Measurements from ENCODE around the gene ADCY6.

The ADCY6 gene

GRCh38 chr12:48782457-48783395, 6.2 kb downstream of the ADCY6 start:
- DNase-seq = no peak

GRCh38 chr12:48781750-48782456, 7.0 kb downstream of the ADCY6 start:
- no peak for DNase-seq

GRCh38 chr12:48780381-48781025, 8.4 kb downstream of the ADCY6 start:
- no peak for DNase-seq

GRCh38 chr12:48779869-48780268, 9.0 kb downstream of the ADCY6 start:
- no peak for DNase-seq

GRCh38 chr12:48777501-48778400, 11.1 kb downstream of the ADCY6 start:
- no peak for DNase-seq

GRCh38 chr12:48776956-48777355, 11.9 kb downstream of the ADCY6 start:
- DNase-seq = no peak

GRCh38 chr12:48775991-48776649, 12.8 kb downstream of the ADCY6 start:
- DNase-seq = no peak

GRCh38 chr12:48775299-48775698, 13.6 kb downstream of the ADCY6 start:
- no peak for DNase-seq

- DNase-seq = no peak
Observed at GRCh38 chr12:48774516-48774915, 14.4 kb downstream of the ADCY6 start.

GRCh38 chr12:48773686-48774085, 15.2 kb downstream of the ADCY6 start:
- no peak for DNase-seq

- DNase-seq = no peak
Observed at GRCh38 chr12:48771588-48772112, 17.2 kb downstream of the ADCY6 start.

- no peak for DNase-seq
Observed at GRCh38 chr12:48770756-48771155, 18.1 kb downstream of the ADCY6 start.

- no peak for DNase-seq
Observed at GRCh38 chr12:48768736-48769135, 20.2 kb downstream of the ADCY6 start.

- no peak for DNase-seq
Observed at GRCh38 chr12:48768147-48768546, 20.7 kb downstream of the ADCY6 start.

- DNase-seq = no peak
Observed at GRCh38 chr12:48767521-48767920, 21.4 kb downstream of the ADCY6 start.

GRCh38 chr12:48767047-48767446, 21.8 kb downstream of the ADCY6 start:
- no peak for DNase-seq

- peak in 1 of 2 donors; percentile 12 for DNase-seq
Observed at GRCh38 chr12:48765753-48766162, 23.1 kb downstream of the ADCY6 start.

- no peak for DNase-seq
Observed at GRCh38 chr12:48764521-48764920, 24.4 kb downstream of the ADCY6 start.

- DNase-seq = no peak
Observed at GRCh38 chr12:48758737-48759136, 30.2 kb downstream of the ADCY6 start.

- DNase-seq = no peak
Observed at GRCh38 chr12:48758186-48758585, 30.7 kb downstream of the ADCY6 start.

- no peak for DNase-seq
Observed at GRCh38 chr12:48750769-48751356, 38.0 kb downstream of the ADCY6 start.

Data from CD4-positive, alpha-beta T cell treated with Interferon alpha-2 for 1 hour (primary cell).